SU-DHL-6 (cell line): Measurements from ENCODE around the gene QSOX2.

Experiments used
- H2AFZ ChIP-seq: fragments of 200-600 bp; sonication (generic); 2 replicates; pipeline ENCODE4 v1.6.1; 2014; ENCODE audit warnings: low read depth, mild to moderate bottlenecking, moderate library complexity, mixed read lengths, antibody characterized with exemption, low read length; ENCODE audit not compliant: severe bottlenecking
- H3F3A ChIP-seq: fragments of 200-600 bp; shearing (Covaris generic); 2 replicates; pipeline ENCODE4 v1.6.0; 2016; ENCODE audit warnings: antibody characterized with exemption, mild to moderate bottlenecking; ENCODE audit not compliant: insufficient read depth
- H3K27ac ChIP-seq: fragments of 200-600 bp; sonication (generic); 2 replicates; pipeline ENCODE4 v1.5.1; 2016; ENCODE audit warnings: low read depth, mild to moderate bottlenecking, low read length, moderate library complexity, mixed read lengths
- H3K27me3 ChIP-seq: fragments of 200-600 bp; sonication (generic), shearing (Covaris generic); 2 replicates; pipeline ENCODE4 v1.6.0; 2014; ENCODE audit warnings: mild to moderate bottlenecking, low read length
- H3K36me3 ChIP-seq: fragments of 200-600 bp; sonication (generic); 2 replicates; pipeline ENCODE4 v1.6.1; 2014; ENCODE audit warnings: mild to moderate bottlenecking, low read length, mixed read lengths
- H3K4me2 ChIP-seq: fragments of 300-600, 200-600 bp; shearing (Covaris generic), sonication (generic); 2 replicates; pipeline ENCODE4 v1.6.0; 2014; ENCODE audit warnings: low read length, low read depth, mild to moderate bottlenecking; ENCODE audit not compliant: poor library complexity, severe bottlenecking
- H3K4me3 ChIP-seq: fragments of 200-600 bp; sonication (generic); 2 replicates; pipeline ENCODE4 v1.5.1; 2014; ENCODE audit warnings: antibody characterized with exemption, low read length, mild to moderate bottlenecking, mixed read lengths; ENCODE audit not compliant: insufficient read depth, poor library complexity, severe bottlenecking
- H3K79me2 ChIP-seq: fragments of 200-600 bp; sonication (generic); 2 replicates; pipeline ENCODE4 v1.6.1; 2014; ENCODE audit warnings: mild to moderate bottlenecking, low read length, moderate library complexity; ENCODE audit not compliant: insufficient read depth
- H3K9ac ChIP-seq: fragments of 200-600 bp; sonication (generic); 2 replicates; pipeline ENCODE4 v1.7.0; 2014; ENCODE audit warnings: mild to moderate bottlenecking, low read length
- H3K9me2 ChIP-seq: fragments of 200-600 bp; sonication (generic); replicated peaks from 2 replicates; pipeline ENCODE4 v1.6.1; 2014; ENCODE audit warnings: low read length; ENCODE audit not compliant: insufficient read depth
- H3K9me3 ChIP-seq: fragments of 200-600 bp; sonication (generic); 2 replicates; pipeline ENCODE4 v1.6.1; 2014; ENCODE audit warnings: low read length, mixed read lengths; ENCODE audit not compliant: insufficient read depth
- H4K20me1 ChIP-seq: fragments of 200-600 bp; sonication (generic); 2 replicates; pipeline ENCODE4 v1.6.1; 2014; ENCODE audit warnings: low read depth, mild to moderate bottlenecking, antibody characterized with exemption, low read length, moderate library complexity, mixed read lengths
- CTCF ChIP-seq: fragments of 200-600 bp; sonication (generic); IDR thresholded peaks from one replicate; pipeline ENCODE4 v1.5.1; 2017; ENCODE audit warnings: antibody characterized with exemption, mild to moderate bottlenecking, low read length, moderate library complexity; ENCODE audit not compliant: insufficient read depth, poor library complexity, severe bottlenecking
- EZH2phosphoT487 ChIP-seq: fragments of 200-600 bp; sonication (generic), shearing (Covaris generic); conservative IDR thresholded peaks from 2 replicates; pipeline ENCODE4 v1.6.1; 2018; ENCODE audit warnings: mild to moderate bottlenecking, antibody characterized with exemption, low read length, moderate library complexity, mixed read lengths

Gene QSOX2

GRCh38 chr9:136287960-136288753 is 42.5 kb upstream of the QSOX2 start:
- Histone ChIP-seq H3K36me3 (no peaks in the 10 kb centered on the region), H2AFZ (no peak overlapping the region), H3K27me3 (no peaks in the 10 kb centered on the region), H3K9me3 (no peaks in the 10 kb centered on the region), H3K79me2 (no peaks in the 10 kb centered on the region), H3K4me2 (no peak overlapping the region), H3K9me2 (no peaks in the 10 kb centered on the region), H3K4me3 (no peak overlapping the region), H3K9ac (no peak overlapping the region), H4K20me1 (no peaks in the 10 kb centered on the region), H3F3A (no peaks in the 10 kb centered on the region), H3K27ac (no peak overlapping the region)
- no peak for TF ChIP-seq CTCF
- TF ChIP-seq EZH2phosphoT487, result no peak

GRCh38 chr9:136286987-136287379 is 41.4 kb upstream of the QSOX2 start:
- Histone ChIP-seq H3F3A (no peaks in the 10 kb centered on the region), H3K9me3 (no peaks in the 10 kb centered on the region), H3K27me3 (no peaks in the 10 kb centered on the region), H4K20me1 (no peaks in the 10 kb centered on the region), H3K9me2 (no peaks in the 10 kb centered on the region), H3K79me2 (no peaks in the 10 kb centered on the region), H3K4me3 (no peak overlapping the region), H3K36me3 (no peaks in the 10 kb centered on the region), H3K27ac (no peak overlapping the region), H3K4me2 (no peak overlapping the region), H2AFZ (no peak overlapping the region), H3K9ac (no peak overlapping the region)
- TF ChIP-seq EZH2phosphoT487 (no peak), CTCF (no peak)

DNA sequence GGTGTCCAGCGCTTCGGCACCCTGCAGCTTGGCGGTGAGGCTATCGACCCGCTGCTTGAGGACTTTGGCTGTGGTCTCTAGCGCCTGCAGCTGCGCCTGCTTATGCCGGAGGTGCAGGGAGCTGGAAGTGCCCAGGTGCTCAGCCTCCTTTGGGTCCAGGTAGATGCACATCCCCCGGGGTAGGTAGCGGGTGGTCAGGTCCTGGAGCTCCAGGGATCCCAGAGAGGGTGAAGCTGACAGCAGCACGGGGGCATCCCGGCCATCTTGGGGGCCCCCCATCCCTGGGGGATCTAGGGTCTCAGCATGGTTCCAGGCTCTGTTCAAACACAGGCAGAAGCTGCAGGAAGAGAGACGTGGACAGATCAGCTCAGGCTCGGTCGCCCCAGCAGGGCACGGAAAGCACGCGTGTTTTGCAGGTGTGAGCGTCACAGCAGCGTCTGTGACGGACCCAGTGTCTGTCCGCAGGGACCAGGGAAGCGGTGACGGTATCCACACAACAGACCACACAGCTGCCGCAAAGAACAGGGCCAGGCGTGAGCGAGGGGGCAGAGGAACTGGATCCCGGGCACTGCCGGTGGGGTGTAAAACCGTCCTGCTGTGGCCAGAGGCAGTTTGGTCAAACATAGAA is 40.9 kb upstream of the QSOX2 start:
- Histone ChIP-seq H3K9ac (no peak overlapping the region), H3K4me3 (no peak overlapping the region), H3F3A (no peaks in the 10 kb centered on the region), H3K27ac (no peak overlapping the region), H3K9me2 (no peaks in the 10 kb centered on the region), H3K36me3 (no peaks in the 10 kb centered on the region), H3K9me3 (no peaks in the 10 kb centered on the region), H2AFZ (no peak overlapping the region), H3K4me2 (no peak overlapping the region), H3K27me3 (no peaks in the 10 kb centered on the region), H3K79me2 (no peaks in the 10 kb centered on the region), H4K20me1 (no peaks in the 10 kb centered on the region)
- TF ChIP-seq EZH2phosphoT487 (no peak), CTCF (no peak)
